Measurements from ENCODE around the gene JARID2.

The JARID2 gene

DNA sequence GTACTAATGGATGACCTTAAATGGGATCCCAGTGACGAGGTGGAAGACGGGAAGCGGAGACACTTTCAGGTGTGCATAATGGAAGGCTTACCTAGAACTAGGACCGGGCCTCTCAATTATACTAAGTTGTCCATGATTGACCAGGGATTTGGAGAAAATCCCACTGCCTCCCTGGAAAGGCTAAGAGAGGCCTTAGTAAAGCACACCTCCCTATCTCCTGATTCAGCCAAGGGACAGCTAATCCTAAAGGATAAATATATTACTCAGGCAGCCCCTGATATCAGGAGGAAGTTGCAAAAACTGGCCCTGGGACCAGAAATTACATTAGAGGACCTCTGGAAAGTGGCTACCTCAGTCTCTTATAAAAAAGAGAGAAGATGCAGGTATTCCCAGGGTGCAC is 93.2 kb downstream of the JARID2 start:
- no peak for DNase-seq

DNA sequence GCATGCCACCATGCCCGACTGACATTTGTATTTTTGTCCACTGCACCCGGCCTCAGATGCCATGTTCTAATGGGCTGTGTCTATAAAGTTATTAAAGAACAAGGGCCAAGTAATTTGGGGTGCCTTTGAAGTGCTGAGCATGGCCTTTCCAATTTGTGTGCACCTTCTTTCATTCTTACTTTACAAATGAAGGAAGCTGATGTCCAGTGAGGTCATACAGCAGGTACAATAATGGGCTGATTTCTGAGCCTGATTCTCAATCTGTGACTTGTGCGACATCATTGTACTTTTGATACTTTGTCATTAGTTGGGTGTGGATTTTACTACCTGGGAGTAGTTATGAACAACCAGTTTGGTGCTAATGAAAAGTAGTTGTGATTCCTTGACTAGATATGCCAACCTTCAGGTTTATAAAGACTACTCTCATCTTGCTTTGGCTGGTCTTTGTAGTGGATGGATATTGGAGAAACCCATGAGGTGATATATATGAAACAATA is 94.3 kb downstream of the JARID2 start:
- DNase-seq, result no peak

DNA sequence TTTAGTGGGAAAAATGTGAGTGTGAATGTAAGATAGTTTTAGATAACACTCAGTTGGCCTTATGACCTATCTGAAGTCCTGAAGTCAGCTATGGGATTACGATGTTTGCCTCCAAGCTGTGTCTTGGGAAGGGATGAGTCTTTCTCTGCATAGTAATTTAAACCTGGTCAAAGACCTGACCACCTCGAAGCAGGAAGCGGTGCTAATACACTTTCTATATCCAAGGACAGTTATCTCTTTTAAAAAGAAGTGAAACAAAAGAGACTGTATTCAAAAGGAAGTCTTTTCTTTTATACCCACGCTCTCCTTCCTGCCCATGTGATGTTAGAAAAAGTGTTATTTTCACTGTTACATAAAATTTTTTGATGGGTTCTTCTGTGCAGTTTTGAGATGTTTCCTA is 94.9 kb downstream of the JARID2 start:
- DNase-seq, result no peak

DNA sequence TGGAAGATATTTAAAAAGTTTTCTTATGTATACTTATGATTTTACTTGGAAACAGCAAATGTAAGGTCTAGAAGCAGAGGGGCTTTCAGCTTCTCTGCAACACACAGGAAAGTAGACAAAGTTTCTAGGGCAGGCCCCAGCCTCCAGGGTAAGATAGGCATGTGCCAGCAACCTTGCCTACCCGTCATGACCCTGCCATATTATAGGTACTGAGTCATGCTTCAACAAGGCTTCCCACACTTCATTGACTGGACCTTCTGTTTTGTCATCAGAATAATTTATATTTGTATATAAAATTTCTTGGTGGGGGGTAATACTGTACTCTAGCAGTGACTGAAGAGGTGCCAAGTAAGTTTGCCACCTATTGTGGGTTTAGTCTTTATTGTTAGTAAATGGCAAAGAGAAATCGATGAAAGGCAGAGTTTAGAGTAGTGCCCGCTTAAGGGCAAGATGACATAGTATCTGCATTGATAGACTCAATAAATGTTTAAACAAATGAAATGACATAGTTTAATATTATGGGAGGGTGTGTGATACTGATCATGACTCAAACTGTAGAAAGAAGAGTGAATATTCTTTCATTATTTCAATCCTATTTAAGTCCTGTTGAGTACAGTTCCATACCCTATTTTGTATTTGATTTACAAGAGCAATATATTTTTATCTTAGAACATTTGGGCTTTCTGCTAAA is 95.6 kb downstream of the JARID2 start:
- no peak for DNase-seq

DNA sequence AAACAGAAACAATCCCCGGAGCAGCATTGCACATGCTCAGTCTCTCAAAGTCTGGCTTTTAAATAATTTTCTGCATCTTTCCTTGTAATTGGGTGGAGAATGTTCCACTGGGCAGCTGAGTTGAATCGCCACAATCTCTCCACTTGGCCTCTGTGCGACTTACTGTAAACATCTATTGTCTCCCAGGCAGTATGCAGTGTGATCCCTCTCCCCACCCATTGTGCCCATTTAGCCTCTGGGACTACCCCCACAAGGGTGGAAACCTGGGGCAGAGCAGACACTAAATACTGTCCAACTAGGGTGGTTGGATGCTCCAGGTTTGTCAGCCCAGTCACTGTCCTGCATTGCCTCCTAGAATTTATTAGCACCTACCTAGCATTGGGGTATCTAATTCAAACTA is 96.2 kb downstream of the JARID2 start:
- DNase-seq, result no peak

DNA sequence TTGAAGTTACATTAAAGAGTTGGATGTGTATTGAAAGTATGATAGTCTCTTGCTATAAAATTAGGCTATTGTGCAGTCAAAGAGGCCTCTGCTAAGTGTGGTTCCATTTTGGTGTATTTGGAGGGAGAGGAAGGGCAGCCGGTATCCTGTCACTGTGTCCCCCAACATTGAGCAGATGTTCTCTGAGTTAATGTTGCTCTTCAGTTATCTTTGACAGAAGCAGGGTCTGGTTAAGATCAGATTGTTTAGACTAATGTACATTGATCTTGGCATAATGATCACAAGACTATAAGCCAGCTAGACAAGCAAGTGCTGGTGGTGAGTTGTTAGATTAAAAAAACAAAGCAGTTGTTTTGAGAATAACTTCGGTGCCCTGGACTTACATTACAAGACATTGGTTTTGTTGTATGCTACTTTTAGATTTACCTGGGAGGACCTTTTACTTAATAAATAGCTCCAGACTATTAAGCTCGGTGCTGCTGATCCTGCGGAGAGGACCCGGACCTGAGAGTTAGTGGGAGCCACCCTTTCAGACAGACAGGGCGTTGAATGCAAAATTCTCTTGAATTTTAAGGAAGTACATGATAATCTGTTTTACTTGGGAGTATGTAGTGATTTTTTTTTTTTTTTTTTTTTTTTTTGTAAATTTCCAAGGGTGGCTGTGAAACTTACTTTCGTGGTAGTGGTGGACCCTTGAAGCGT is 97.8 kb downstream of the JARID2 start:
- no peak for DNase-seq

DNA sequence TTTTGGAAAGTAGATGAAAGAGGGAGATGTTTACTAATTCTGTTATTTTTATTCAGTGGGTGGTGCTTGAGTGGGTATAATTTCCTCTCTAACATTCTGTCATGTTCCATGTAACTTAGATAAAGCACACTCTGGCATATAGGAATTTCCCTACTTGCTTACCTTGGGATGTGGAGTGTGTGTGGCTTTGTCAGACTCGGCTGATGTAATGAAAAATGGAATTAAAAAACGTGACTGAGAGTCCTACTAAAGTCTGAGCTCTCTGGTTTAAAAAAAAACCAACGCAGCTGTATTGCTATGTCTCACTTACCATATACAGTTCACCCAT is 98.3 kb downstream of the JARID2 start:
- DNase-seq, result no peak

DNA sequence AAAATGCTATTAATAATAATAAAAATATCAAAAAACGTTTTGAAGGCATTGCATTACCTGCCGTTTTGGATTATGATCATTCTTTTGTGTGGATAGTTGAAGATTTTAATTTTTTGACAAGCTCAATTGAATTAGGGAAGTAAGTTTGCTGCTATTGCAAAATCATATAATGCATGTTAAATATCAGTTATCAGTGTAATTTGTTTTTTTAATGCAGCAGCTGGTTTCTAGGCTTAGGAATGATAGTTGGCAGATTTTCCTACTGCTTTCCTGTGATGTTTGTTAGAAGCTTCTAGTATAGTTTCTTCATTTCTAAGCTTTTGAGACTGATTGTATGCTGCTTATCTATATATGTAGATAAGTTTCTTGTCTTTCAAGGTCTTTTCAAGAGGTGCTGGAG is 99.0 kb downstream of the JARID2 start:
- DNase-seq, result no peak

DNA sequence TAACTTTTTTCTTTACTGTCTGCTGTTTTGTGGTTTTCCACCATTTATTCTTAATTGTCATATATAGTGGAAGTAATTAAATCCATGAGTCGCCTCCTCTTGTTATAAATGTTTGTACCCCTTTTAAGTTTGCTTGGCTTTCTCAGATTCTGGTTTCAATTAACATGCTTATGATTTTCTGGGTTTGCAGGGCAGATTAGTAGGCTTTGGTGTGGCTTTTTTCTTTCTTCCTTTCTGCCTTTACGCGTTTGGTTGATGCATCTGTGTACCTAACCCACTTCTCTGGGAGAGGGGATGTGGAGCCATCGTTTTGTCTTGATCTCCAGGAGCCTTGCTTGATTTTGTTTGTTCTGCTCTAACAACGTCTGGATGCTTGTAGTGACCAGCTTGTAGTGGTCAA is 100.4 kb downstream of the JARID2 start:
- DNase-seq, result no peak

DNA sequence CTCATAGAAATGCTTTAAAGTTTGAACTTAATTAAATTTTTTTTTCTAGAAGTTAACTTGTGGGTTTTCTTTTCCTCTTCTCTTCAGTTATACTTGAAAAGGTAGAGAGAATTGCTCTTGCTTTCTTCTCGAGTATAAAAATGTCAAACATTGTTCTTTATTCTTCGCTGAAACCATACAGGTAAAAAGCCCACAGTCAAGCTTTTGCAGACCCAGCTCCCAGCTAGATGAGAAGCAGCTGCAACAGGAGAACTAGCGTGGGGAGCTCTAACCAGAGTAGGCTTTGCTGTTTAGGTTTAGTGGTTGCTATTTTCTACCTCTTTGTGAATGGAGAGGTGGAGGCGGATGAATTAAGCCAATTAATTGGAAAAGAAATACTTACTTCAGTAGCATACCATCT is 102.7 kb downstream of the JARID2 start:
- DNase-seq, result no peak

DNA sequence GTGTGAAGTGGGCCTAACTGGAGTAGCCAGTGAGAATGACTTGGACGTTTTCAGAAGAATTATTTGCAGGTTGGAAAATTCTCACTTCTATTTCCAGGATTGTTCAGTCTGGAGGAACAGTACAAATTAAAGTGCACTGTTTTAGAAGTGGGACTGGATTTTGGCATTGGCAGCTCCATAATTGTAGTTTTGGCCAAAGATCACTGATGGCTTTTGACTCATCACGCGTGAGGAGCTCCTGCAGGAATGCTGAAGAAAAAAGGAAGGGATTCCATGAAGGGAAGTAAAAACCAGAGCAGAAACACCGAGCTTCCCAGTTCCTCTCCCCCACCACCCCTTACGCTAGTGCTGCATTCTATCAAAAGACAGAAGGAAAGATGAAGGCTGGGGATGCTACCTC is 103.5 kb downstream of the JARID2 start:
- DNase-seq, result no peak

DNA sequence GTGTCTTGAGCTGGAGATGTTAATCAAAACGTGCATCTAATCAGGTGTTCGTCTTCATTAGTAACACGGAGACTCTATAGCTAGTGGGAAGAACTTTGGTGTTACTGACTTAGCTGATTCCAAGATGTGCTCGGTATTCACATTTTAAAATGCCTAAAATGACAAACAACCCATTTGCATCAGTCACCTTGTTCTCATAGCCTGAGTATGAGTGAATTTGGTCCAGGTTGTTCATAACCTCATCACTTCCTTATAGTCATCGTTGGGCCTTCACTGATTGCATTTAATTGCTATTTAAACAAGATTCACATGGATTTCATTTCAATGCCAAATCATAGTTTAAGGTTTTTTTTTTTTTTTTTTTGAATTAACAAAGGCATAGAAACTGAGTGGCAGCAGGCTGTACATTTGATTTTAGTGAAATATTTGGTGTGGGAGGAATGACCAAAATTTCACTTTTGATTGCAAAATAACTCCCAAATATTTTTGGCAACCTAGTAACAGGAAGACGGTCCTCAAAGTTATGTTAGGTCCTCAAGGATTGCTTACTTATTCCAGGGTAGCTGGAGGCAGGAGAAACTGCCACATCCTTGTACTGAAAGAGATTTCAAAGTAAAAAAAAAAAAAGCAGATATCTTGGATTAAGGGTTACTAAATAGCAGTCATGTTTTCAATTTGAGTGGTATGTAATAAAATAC is 104.7 kb downstream of the JARID2 start:
- no peak for DNase-seq

DNA sequence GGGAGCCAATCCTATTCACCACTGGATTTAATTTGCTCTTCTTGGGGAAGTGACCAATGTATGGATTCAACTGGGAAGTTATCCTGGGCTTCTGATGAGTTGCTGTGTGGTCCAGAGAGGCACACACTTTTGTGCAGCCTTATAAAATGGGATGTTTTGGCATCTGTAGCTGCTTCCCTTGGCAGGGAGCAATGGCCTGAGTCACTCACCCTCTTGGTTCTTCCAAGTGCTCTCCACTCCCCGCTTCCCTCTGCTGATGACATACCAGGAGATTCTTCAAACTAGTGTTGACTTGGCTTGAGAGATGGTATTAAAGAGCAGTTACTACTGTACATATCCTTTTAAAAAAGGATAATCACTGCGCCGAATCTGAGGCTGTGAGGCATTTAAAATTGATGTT is 105.8 kb downstream of the JARID2 start:
- no peak for DNase-seq

DNA sequence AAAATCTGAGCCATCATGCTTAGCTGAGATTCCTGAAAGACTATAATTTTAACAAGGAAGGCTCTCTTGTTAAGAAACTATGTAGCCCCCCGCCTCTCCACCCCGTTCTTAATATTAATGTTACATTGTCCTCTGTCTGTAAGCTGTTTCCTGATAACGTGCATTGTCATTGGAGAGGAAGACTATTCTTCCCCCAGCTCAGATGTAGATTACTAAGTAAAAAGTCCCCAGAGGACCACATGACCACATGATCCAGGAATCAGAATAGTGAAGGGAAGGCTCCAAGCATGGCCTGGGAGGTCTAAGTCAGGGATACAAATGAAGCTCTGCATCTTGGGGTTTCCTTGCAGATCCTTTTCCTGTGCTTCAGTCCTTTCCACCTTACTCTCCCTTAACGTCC is 106.4 kb downstream of the JARID2 start:
- DNase-seq, result no peak

DNA sequence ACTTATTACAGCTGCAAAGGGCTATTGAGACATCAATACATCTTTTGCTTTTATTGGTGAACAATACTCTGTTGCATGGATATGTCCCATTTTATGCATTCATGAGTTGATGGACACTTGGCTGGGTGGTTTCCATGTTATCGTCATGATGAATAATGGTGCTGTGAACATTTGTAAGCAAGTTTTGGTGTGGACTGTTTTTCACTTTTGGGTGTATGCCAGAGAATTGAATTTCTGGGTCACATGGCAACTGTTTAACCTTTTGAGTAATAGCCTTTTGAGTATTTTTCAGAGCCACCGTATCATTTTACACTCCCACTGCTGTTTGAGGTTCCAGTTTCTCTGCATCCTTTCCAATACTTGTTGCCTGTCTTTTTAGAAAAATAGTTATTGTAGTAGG is 107.0 kb downstream of the JARID2 start:
- no peak for DNase-seq

DNA sequence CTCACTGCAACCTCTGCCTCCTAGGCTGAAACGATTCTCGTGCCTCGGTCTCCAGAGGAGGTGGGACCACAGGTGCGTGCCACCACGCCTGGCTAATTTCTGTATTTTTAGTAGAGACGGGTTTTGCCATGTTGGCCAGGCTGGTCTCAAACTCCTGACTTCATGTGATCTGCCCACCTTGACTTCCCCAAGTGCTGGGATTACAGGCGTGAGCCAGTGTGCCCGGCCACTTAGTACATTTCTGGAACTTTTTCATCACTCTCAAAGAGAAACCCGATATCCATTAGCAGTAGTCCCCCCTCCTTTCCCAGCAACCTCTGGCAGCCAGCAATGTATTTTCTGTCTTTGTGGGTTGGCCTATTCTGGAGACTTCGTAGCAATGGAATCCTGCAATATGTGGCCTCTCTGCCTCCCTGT is 109.8 kb downstream of the JARID2 start:
- no peak for DNase-seq

DNA sequence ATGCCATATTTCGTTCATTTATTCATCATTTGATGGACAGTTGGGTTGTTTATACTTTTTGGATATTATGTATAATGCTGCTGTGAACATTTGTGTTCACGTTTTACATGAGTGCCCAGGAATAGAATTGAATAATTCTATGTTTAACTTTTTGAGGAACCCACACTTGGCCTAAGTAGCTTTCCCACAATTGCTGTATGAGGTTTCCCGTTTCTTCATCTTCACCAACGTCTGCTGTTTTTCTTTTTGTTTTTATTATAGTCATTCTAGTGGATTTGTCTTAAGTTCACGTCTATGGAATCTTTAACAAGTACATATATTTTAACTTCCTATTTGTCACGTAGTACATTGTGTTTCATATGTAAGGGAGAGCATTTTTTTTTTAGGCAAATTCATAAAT is 110.3 kb downstream of the JARID2 start:
- no peak for DNase-seq

DNA sequence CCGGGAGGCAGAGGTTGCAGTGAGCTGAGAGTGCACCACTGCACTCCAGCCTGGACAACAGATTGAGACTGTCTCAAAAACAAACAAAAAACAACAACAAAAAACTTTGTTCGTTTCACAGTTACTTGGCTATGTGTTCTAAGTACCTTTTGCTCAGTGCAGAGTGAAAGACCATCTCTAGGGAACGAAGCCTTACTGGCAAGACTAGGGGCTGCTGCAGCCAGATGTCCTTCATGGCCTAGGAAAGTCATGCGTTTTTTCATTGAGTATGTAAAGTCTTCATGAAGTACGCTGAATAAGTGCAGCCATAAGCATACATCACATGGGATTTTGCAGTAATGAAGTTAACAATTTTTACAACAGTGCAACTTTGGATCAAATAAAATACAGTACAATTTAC is 111.1 kb downstream of the JARID2 start:
- no peak for DNase-seq

DNA sequence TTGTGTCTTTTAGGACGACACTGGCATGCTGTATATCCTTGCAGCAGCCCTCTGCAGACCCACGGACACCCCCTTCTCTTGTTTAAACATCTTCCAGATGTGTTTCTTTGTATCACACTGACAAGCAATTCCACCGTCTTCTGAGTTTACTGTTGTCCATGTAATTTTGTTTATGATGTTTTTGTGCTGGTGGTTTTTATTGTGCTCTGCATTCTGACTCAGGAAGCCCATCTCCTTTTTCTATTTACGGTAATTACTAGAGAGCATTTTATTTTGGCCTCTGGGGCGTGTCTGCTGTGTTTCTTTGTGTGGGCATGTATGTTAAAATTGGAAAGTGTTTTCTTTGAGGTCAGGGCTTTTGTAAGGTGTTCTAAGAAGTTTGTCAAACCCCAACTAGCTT is 111.9 kb downstream of the JARID2 start:
- DNase-seq, result no peak

DNA sequence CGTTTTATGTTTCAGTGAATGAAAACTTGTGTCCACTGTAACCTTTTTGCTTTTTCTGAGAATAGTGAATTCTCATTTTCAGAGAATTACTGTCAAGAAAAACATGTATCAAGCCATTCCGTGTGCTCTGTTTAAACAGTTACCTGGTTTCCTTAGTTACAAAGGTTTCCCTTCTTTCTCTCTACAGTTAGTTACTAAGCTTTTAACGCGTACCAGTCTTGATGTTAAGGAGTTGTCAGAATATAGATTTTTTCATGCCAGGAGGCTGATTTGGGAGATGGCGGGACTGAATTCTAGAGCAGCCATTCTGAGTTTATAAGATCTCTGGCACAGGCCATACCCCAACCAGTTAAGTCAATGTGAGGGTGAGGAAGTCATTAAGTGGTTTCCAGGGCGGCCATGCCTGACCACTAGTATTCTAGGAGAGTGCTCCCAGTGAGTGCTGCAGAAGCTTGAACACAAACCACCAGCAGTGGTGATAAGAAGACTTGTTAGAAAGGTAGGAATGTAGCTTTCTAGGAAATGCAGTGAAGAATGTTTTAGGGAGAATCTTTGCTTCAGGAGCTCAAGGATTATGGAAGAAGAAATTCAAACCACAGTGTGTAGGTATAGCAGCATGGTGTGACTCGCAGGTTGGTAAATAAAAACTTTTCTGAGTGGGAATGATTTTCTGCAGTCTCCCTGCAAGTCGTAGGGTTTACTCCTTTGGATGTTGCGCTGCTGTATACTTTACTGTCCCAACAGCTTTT is 112.9 kb downstream of the JARID2 start:
- DNase-seq, result no peak

DNA sequence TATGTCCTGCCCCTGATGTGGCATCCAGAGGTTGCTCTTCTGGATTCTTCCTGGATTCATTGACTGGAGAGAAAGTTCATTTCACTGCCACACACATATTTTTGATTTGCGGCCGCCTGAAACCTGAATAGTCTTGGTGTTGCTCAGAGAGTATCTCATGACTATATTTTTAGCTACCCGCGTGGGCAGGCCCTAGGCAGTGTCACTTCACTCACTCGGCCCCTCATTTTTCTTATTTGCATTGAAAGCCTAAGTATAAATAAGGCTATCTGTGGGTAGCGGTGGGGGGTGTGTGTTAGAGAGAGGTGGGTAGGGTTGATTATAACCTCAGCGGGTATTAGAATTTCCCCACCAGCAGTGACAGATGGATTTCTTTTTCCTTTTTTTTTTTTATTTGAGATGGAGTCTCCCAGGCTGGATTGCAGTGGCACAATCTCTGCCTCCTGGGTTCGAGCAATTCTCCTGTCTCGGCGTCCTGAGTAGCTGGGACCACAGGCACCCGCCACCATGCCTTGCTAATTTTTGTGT is 113.5 kb downstream of the JARID2 start:
- DNase-seq, result no peak

DNA sequence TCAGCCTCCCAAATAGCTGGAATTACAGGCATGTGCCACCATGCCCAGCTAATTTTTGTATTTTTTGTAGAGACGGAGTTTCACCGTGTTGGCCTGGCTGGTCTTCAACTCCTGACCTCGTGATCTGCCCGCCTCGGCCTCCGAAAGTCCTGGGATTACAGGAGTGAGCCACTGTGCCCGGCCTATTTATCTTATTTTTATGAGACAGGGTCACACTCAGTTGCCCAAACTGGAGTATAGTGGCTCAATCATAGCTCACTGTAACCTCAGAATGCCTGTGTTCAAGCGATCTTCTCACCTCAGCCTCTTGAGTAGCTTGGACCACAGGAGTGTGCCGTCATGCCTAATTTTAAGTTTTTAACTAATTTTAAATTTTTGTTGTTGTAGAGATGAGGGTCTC is 114.4 kb downstream of the JARID2 start:
- no peak for DNase-seq

DNA sequence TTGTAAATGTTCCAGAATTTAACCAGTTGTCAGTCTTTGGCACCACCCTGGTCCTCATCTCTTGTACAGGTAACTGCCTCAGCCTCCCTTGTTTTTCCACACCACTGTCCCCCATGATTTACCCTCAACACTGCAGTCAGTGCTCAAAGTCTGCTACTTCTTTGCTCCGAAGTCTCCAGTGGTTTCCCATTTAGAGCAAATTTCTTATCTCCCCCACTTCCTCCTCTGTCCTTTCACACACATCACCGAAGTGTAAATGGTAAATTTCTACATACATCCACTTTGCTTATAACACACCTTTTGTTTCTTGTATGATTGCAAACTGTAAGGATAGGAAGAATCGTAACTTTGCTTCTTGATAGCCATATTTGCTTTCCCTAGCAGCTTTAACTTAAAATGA is 115.3 kb downstream of the JARID2 start:
- no peak for DNase-seq

Data from stimulated activated CD4-positive, alpha-beta T cell treated with anti-CD3 and anti-CD28 coated beads, Interleukin-15, amount 100 ng/mL, for 24 hours (primary cell).